Naive B cell (primary cell): ENCODE data around the gene CD274. TPM values are rescaled to one million over a fixed set of nuclear protein-coding genes. Genes with fewer than 3 reads are reported as not detected.
A peak's percentile ranks its signal among the peaks of the same experiment; 100 is the strongest.
"Not testable (repeated sequence)": the region's sequence is repeated elsewhere in the genome, so short reads cannot be mapped to it uniquely, and the experiment has no call there.

Source experiments
- ATAC-seq, 2 donors: fragments of 150-1000 bp; cut with Tn5 transposase; 2 replicates each; pipeline ENCODE4 v1.10.0; 2021; ENCODE audit warnings: low read depth in 2 of 2, mild to moderate bottlenecking in 2 of 2, moderate library complexity in 2 of 2
- DNase-seq: peaks from one replicate; pipeline ENCODE4 v3.0.0; 2022
- H3K27ac Mint-ChIP-seq, 6 donors: one replicate each; pipeline ENCODE4 v1.8.0; 2020 to 2022; ENCODE audit warnings: mild to moderate bottlenecking in 6 of 6, mixed read lengths in 6 of 6, moderate library complexity in 5 of 6, inconsistent platforms in 2 of 6
- H3K27me3 Mint-ChIP-seq, 3 donors: one replicate each; pipeline ENCODE4 v1.8.0; 2021 to 2022; ENCODE audit warnings: mixed read lengths in 3 of 3, mild to moderate bottlenecking in 1 of 3
- H3K36me3 Mint-ChIP-seq, 2 donors: one replicate each; pipeline ENCODE4 v1.8.0; 2020 to 2022; ENCODE audit warnings: mixed read lengths in 2 of 2, inconsistent platforms in 1 of 2, mild to moderate bottlenecking in 1 of 2
- H3K4me1 Mint-ChIP-seq, 3 donors: one replicate each; pipeline ENCODE4 v1.8.0; 2020 to 2022; ENCODE audit warnings: mixed read lengths in 3 of 3, inconsistent platforms in 1 of 3, mild to moderate bottlenecking in 1 of 3, moderate library complexity in 1 of 3
- H3K4me3 Mint-ChIP-seq, 8 donors: one replicate each; pipeline ENCODE4 v1.8.0; 2020 to 2022; ENCODE audit warnings: mild to moderate bottlenecking in 8 of 8, mixed read lengths in 8 of 8, moderate library complexity in 8 of 8, inconsistent platforms in 2 of 8
- H3K9me3 Mint-ChIP-seq, 7 donors: one replicate each; pipeline ENCODE4 v1.8.0; 2020 to 2022; ENCODE audit warnings: mixed read lengths in 7 of 7, mild to moderate bottlenecking in 5 of 7, inconsistent platforms in 2 of 7, moderate library complexity in 1 of 7
- polyA plus RNA-seq, 6 donors: library from polyadenylated mRNA; unstranded; fragments of 300-500 nt; fragmentation: Illumina TruSeq; gene quantifications; one replicate each; pipeline ENCODE4 v1.2.3, GENCODE V29; 2021; ENCODE audit warnings: low read depth in 6 of 6

The CD274 gene
- polyA plus RNA-seq, 6 donors from 2014 or later: 0.29 to 0.61 (median 0.40) TPM; not detected in 1

DNA sequence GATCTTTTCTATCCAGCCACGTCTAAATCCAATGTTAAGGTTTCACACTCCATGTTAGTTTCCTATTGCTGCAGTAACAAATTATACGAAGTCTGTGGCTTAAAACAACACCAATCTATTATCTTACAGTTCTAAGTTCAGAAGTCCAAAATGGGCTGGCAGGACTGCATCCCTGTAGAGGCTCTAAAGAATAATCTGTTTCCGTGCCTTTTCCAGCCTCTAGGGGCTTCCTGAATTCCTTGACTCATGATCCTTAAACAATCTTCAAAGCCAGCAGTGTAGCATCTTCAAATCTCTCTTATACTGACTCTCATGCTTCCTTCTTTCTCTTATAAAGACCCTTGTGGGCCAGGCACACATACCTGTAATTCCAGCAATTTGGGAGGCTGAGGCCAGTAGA is 19.4 kb upstream of the CD274 start:
- Mint-ChIP-seq H3K27ac (peak overlapping the region in 1 of 6 donors; percentile 4), H3K36me3 (peaks cover 11 to 13% of the 10 kb centered on the region in 2 donors), H3K4me1 (peaks cover 0 to 4% (median under 1%) of the 10 kb centered on the region in 3 donors), H3K27me3 (no peaks in the 10 kb centered on the region), H3K4me3 (no peak overlapping the region), H3K9me3 (no peaks in the 10 kb centered on the region)
- ATAC-seq (no peak), DNase-seq (no peak)

DNA sequence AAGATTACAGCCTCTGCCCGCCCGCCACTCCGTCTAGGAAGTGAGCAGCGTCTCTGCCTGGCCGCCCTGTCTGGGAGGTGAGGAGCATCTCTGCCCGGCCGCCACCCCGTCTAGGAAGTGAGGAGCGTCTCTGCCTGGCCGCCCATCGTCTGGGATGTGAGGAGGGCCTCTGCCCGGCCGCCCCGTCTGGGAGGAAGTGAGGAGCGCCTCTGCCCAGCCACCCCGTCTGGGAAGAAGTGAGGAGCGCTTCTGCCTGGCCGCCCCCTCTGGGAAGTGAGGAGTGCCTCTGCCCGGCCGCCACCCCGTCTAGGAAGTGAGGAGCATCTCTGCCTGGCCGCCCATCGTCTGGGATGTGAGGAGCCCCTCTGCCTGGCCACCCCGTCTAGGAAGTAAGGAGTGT is 17.5 kb upstream of the CD274 start:
- DNase-seq, H3K27me3 Mint-ChIP-seq, H3K4me3 Mint-ChIP-seq, H3K9me3 Mint-ChIP-seq, ATAC-seq, H3K27ac Mint-ChIP-seq: not testable (repeated sequence)
- H3K36me3 Mint-ChIP-seq: peaks cover 11 to 13% of the 10 kb centered on the region in 2 donors
- H3K4me1 Mint-ChIP-seq: peaks cover 14 to 19% (median 18%) of the 10 kb centered on the region in 3 donors

DNA sequence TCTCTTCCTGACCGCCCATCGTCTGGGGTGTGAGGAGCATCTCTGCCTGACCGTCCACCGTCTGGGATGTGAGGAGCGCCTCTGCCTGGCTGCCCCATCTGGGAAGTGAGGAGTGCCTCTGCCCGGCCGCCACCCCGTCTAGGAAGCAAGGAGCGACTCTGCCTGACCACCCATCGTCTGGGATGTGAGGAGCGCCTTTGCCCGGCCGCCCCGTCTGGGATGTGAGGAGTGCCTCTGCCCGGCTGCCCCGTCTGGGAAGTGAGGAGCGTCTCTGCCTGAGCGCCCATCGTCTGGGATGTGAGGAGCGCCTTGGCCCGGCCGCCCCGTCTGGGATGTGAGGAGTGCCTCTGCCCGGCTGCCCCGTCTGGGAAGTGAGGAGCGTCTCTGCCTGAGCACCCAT is 17.0 kb upstream of the CD274 start:
- peak overlapping the region in 1 of 6 donors; percentile 80 for H3K27ac Mint-ChIP-seq
- H3K9me3 Mint-ChIP-seq, DNase-seq, H3K4me3 Mint-ChIP-seq, ATAC-seq, H3K27me3 Mint-ChIP-seq: not testable (repeated sequence)
- peaks cover 19 to 23% (median 22%) of the 10 kb centered on the region in 3 donors for H3K4me1 Mint-ChIP-seq
- peaks cover 11 to 13% of the 10 kb centered on the region in 2 donors for H3K36me3 Mint-ChIP-seq

DNA sequence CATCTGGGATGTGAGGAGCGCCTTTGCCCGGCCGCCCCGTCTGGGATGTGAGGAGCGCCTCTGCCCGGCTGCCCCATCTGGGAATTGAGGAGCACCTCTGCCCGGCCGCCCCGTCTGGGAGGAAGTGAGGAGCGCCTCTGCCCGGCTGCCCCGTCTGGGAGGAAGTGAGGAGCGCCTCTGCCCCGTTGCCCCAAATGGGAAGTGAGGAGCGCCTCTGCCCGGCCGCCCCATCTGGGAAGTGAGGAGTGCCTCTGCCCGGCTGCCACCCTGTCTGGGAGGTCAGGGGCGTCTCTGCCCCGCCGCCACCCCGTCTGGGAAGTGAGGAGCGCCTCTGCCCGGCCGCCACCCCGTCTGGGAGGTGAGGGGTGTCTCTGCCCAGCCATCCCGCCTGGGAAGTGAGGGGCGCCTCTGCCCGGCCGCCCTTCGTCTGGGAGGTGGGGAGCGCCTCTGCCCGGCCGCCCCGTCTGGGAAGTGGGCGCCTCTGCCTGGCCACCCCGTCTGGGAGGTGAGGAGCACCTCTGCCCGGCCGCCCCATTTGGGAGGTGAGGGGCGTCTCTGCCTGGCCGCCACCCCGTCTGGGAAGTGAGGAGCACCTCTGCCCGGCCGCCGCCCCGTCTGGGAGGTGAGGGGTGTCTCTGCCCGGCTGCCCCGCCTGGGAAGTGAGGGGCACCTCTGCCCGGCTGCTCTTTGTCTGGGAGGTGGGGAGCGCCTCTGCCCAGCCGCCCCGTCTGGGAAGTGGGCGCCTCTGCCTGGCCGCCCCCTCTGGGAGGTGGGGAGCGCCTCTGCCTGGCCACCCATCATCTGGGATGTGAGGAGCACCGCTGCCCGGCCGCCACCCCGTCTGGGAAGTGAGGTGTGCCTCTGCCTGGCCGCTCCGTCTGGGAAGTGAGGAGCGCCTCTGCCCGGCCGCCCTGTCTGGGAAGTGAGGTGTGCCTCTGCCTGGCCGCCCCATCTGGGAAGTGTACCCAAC is 16.2 kb upstream of the CD274 start:
- H3K27me3 Mint-ChIP-seq, H3K4me3 Mint-ChIP-seq, H3K27ac Mint-ChIP-seq, DNase-seq, H3K9me3 Mint-ChIP-seq, ATAC-seq: not testable (repeated sequence)
- H3K36me3 Mint-ChIP-seq: peaks cover 11 to 13% of the 10 kb centered on the region in 2 donors
- peaks cover 27 to 31% (median 30%) of the 10 kb centered on the region in 3 donors for H3K4me1 Mint-ChIP-seq

DNA sequence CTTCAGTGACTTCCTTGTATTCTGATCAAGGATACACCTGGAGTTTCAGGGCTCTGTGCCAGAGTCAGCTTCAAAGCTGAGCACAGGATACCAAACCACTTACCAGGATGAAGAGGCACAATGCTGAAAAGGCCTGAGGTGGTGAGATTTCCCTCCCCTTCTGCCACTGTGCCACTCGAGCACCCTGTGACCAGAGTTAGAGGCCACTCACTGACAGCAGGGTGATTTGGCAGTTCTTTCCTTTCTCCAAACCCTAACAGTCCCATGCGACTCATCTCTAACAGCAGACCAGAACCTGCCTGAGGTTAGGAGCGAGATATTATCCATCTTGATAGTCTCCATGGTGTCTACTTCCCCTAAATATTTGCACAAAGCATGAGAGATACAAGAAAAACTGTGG is 14.4 kb upstream of the CD274 start:
- peaks cover 31 to 35% (median 33%) of the 10 kb centered on the region in 3 donors for H3K4me1 Mint-ChIP-seq
- H3K27me3 Mint-ChIP-seq: no peaks in the 10 kb centered on the region
- peak overlapping the region in 5 of 8 donors; percentile 18 to 97 (median 85) for H3K4me3 Mint-ChIP-seq
- H3K27ac Mint-ChIP-seq: no peak overlapping the region
- no peaks in the 10 kb centered on the region for H3K9me3 Mint-ChIP-seq
- DNase-seq: no peak
- H3K36me3 Mint-ChIP-seq: peaks cover 2 to 11% of the 10 kb centered on the region in 2 donors
- no peak for ATAC-seq

DNA sequence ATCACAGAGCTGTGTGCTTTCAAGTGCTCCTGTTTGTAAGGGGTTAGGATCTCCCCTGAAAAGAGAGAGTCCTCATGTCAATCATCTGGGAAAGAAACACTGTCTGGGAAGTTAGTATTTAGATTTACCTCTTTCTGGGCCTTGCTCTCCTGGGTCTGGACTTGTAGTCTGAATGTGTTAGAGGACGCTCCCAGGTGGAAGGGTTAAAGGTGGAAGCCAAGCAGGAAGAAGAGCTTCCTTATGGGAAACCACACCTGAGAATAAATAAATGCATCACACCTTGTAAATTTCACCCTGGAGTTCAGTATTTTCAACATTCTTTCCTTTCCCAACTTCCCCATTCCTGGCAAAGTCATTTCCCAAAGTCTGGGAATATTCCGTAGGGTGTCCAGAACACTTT is 13.9 kb upstream of the CD274 start:
- peak overlapping the region in 5 of 6 donors; percentile 5 to 97 (median 88) for H3K27ac Mint-ChIP-seq
- no peaks in the 10 kb centered on the region for H3K9me3 Mint-ChIP-seq
- peaks cover 0 to 8% of the 10 kb centered on the region in 2 donors for H3K36me3 Mint-ChIP-seq
- DNase-seq (no peak), ATAC-seq (no peak)
- H3K27me3 Mint-ChIP-seq: no peaks in the 10 kb centered on the region
- H3K4me1 Mint-ChIP-seq: peaks cover 31 to 35% (median 33%) of the 10 kb centered on the region in 3 donors
- peak overlapping the region in 7 of 8 donors; percentile 85 to 97 (median 95) for H3K4me3 Mint-ChIP-seq

DNA sequence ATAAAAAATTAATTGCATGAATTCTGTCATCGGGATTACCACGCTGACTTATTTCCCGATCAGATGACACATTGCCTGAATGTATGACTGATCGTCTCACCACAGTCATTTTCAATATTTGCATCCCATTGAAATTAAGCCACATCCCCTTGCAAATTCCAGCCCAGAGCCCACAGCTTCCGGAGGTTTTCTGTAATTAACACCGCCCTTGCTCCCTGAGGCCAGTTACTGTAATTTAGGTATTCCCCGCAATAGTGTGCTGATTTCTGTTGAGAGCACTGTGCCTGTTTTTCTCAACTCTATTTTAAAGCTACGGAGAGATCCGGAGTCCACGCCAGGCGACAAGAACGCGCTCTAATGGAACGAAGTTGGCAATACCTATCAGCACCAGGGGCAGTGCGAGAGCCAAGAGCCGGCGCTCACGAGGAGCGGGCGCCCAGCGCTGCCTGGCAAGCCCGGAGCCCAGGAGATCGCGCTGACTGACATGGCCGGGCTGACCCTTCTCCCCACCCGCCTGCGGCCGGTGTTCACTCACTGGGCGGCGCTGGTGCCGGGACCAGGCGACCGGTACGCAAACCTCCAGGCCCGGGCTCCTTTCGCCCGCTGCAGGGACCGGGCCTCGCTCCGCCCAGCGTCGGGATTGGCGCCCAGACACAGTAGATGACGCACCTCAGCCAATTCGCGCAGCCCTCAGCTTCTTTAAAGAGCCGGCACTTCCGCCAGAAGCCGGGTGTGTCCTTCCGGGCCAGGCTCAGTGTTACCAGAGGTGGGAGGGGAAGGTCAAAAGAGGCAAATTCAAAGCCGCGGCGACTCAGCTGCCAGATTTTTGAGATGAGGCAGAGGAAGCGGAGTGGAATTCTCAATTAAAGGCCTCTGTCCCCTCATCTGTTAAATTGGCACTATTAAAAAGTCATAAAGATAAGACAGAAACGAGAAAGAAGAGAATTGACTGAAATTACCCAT is 12.8 kb upstream of the CD274 start, which contains the start of gene PLGRKT:
PLGRKT (minus strand) TSS at position 672 of the 963 bp plus-strand sequence. CDS start 5,948 bp downstream, outside the sequence.
- Mint-ChIP-seq H3K4me3 (peak within 1 kb of the TSS; percentile 85 to 97 (median 96)), H3K9me3 (no peaks in the 10 kb centered on the region), H3K27me3 (no peaks in the 10 kb centered on the region), H3K27ac (peak within 1 kb of the TSS; percentile 96 to 99 (median 98)), H3K4me1 (peaks cover 31 to 35% (median 35%) of the 10 kb centered on the region in 3 donors), H3K36me3 (peaks cover 0 to 8% of the 10 kb centered on the region in 2 donors)
- ATAC-seq: peak; percentile 86 to 87
- peak; percentile 89 for DNase-seq

DNA sequence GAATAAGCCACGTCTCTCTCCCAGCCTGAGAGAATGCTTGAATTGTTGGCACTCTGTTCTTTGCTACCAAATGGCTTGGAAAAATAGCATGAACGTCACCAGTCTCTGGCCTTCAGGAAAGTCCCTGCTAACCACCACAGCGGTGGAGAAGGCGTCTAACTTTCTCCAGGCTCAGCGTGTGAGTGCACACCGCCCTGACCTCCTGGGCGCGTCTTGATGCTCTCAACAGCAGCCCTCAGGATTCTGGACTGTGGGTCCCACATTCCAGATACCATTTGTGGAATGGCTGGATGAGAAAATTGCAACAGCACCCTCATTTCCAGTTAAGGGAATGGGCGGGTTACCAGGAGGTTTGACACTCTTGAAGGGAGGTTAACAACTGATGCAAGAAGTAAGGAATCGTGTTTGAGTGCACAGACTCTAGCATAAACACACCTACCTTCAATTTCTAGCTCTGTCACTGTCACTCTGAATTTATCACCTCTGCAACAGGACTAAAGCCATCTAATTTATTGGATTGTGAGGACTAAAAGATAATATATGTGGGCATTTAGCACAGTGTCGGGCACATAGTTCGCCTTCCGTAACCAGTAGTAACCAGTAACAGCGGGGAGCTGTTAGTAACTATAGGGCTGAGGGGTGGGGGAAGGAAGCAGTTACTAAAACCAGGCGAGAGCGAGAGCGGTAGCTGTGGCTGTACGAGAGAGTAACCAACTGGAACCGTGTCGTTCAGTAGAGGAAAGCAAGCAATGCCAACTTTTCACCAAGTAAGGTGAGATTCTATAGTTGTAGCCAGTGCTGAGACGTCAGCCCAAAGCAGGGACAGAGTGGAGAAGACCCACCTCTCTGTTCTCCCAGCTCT is 11.8 kb upstream of the CD274 start:
- peak; percentile 52 for DNase-seq
- H3K9me3 Mint-ChIP-seq: no peaks in the 10 kb centered on the region
- H3K4me3 Mint-ChIP-seq: peak overlapping the region; percentile 85 to 97 (median 96)
- H3K27me3 Mint-ChIP-seq: no peaks in the 10 kb centered on the region
- H3K27ac Mint-ChIP-seq: peak overlapping the region; percentile 96 to 99 (median 98)
- peak; percentile 59 to 64 for ATAC-seq
- H3K36me3 Mint-ChIP-seq: peaks cover 0 to 8% of the 10 kb centered on the region in 2 donors
- H3K4me1 Mint-ChIP-seq: peaks cover 31 to 35% (median 35%) of the 10 kb centered on the region in 3 donors

DNA sequence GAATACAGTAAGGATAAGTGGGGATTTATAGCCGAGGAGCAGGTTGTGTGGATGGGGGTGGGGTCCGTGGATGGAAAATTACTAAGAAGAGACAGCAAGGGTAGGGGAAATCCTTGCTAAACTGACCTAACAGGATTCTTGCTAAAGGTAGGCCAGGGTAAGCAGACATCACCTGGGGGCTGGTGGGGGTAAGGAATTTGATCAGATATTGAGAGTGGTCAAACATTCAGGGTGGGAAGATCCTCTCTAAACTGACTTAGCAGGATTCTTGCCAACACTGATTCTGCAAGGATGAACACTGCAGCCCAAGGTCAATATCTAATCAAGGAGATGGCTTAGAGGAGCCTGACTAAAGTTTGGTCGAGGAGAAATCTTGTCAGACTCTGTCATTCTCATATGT is 9.9 kb upstream of the CD274 start:
- H3K27ac Mint-ChIP-seq: peak overlapping the region in 2 of 6 donors; percentile 2 to 79
- no peaks in the 10 kb centered on the region for H3K27me3 Mint-ChIP-seq
- H3K4me1 Mint-ChIP-seq: peaks cover 27 to 36% (median 35%) of the 10 kb centered on the region in 3 donors
- no peak overlapping the region for H3K4me3 Mint-ChIP-seq
- H3K36me3 Mint-ChIP-seq: peaks cover 0 to 3% of the 10 kb centered on the region in 2 donors
- H3K9me3 Mint-ChIP-seq: no peaks in the 10 kb centered on the region
- ATAC-seq: no peak
- no peak for DNase-seq

DNA sequence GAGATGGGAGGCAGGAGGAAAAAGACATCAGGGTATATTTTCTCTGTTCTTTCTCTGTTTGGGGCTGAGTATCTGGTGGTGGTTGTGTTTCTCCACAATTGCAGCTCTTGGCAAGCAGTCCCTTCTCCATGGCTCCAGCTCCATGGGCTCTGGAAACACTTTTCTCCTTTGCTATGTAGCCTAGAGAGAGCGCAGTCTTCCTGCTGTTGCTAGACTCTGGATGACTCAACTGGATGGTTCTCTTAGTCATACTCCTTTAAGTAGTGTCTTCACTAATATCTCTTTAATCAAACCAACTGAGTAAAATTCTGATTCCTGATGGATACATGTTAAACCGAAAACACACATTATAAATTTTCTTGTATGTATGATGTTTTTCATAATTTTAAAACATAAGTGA is 9.3 kb upstream of the CD274 start:
- no peak overlapping the region for H3K4me3 Mint-ChIP-seq
- no peak for ATAC-seq
- peak overlapping the region in 2 of 6 donors; percentile 15 to 39 for H3K27ac Mint-ChIP-seq
- H3K27me3 Mint-ChIP-seq: no peaks in the 10 kb centered on the region
- DNase-seq: no peak
- H3K36me3 Mint-ChIP-seq: no peaks in the 10 kb centered on the region
- no peaks in the 10 kb centered on the region for H3K9me3 Mint-ChIP-seq
- peaks cover 26 to 39% (median 35%) of the 10 kb centered on the region in 3 donors for H3K4me1 Mint-ChIP-seq

DNA sequence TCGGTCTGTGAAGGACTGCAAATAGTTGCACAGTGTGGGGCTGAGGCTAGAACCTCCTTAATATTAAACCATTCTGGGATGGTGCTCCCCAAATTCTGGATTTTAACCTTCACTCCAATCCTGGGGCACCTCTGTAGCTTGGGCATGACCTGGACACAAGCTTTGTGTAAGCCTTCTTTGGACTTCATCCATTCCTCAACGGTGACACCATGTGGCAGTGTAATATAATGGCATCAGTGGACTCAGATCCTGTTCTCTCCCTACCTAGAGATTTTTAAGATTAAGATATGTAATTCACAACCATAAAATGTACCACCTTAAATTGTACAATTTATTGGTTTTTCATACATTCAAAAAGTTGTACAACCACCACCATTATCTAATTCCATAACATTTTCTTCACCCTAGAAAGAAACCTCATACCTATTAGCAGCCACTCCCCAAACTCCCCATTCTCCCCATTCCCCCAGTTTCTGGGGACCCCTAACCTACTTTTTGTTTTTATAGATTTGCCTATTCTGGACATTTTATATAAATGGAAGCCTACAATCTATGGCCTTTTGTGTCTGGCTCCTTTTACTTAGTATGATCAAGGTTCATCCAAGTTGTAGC is 7.8 kb upstream of the CD274 start:
- DNase-seq (peak; percentile 31), ATAC-seq (no peak)
- H3K4me3 Mint-ChIP-seq: peak overlapping the region in 1 of 8 donors; percentile 2
- H3K27me3 Mint-ChIP-seq: no peaks in the 10 kb centered on the region
- H3K4me1 Mint-ChIP-seq: peaks cover 14 to 31% (median 23%) of the 10 kb centered on the region in 3 donors
- no peaks in the 10 kb centered on the region for H3K9me3 Mint-ChIP-seq
- H3K36me3 Mint-ChIP-seq: no peaks in the 10 kb centered on the region
- H3K27ac Mint-ChIP-seq: peak overlapping the region in 1 of 6 donors; percentile 39

DNA sequence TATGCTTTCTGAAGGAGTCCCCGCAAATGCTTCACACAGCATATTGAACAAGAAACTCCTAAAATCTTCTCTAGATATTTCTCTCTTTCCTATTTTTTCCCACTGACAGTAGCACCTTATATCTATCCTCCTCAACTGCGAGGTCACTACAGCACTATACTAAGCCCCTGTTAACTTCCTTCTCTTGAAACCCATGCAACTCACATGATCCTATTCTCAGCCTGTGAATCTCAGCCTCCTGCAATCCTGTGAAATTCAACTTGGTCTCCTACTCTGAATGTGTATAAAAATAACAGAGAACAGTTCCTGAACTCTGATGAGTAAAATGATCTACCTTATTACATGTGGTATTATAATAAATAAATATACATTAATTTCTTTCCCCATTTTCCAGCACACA is 6.5 kb upstream of the CD274 start:
- Mint-ChIP-seq H3K4me3 (no peak overlapping the region), H3K36me3 (no peaks in the 10 kb centered on the region), H3K27me3 (no peaks in the 10 kb centered on the region), H3K4me1 (peaks cover 3 to 19% (median 11%) of the 10 kb centered on the region in 3 donors), H3K27ac (no peak overlapping the region), H3K9me3 (no peaks in the 10 kb centered on the region)
- no peak for DNase-seq
- no peak for ATAC-seq
